Endothelial cell of umbilical vein (primary cell): ENCODE results near the gene ZBTB7C. TPM values are rescaled to one million over a fixed set of nuclear protein-coding genes. Genes with fewer than 3 reads are reported as not detected.

Experiments
- BruUV-seq: library from RNA; stranded (reverse); fragments of 400-500 nt; replicated peaks from 2 replicates; lab custom pipeline; 2021; lab: Mats Ljungman, UMichigan
- CTCF ChIA-PET: fragments of 300-600, 350-600 bp; sonication (Branson Sonifier 250); formaldehyde crosslinking; loops from one replicate; lab custom pipeline; 2021; ENCODE audit warnings: antibody characterized with exemption, inconsistent platforms; lab: Charles Lee
- POLR2A ChIA-PET: fragments of 300-600, 350-600 bp; sonication (Branson Sonifier 250); formaldehyde crosslinking; loops from one replicate; lab custom pipeline; 2021; ENCODE audit warnings: antibody characterized with exemption, inconsistent platforms; lab: Charles Lee
- DNase-seq: peaks from one replicate; pipeline ENCODE4 v3.0.0-alpha.2; 2011; ENCODE audit warnings: low read depth, low spot score
- FAIRE-seq: peaks from 2 replicates; lab custom pipeline; 2011; peaks lifted over from hg19 to GRCh38; lab: Jason Lieb, UNC
- H2AFZ ChIP-seq: 2 replicates; pipeline ENCODE4 v1.6.0; 2012; ENCODE audit warnings: low read depth, low read length, control low read depth, inconsistent platforms
- H3K27ac ChIP-seq: 2 replicates; pipeline ENCODE4 v1.5.1; 2011; ENCODE audit warnings: low read depth, mild to moderate bottlenecking, control low read depth, low read length, moderate library complexity; ENCODE audit not compliant: insufficient read depth
- H3K27me3 ChIP-seq, 2 experiments: 2 replicates each; pipeline versions ENCODE4 v1.6.0 to v1.6.1; 2011; ENCODE audit warnings: low read length in 2 of 2, mixed read lengths in 1 of 2; ENCODE audit not compliant: control insufficient read depth in 2 of 2, insufficient read depth in 2 of 2
- H3K36me3 ChIP-seq, 2 experiments: 2 replicates in 1 of 2; 3 replicates in 1 of 2; pipeline ENCODE4 v1.5.1; 2011; ENCODE audit warnings: low read length in 2 of 2, mild to moderate bottlenecking in 1 of 2, moderate library complexity in 1 of 2; ENCODE audit not compliant: control insufficient read depth in 2 of 2, insufficient read depth in 2 of 2; ENCODE audit errors: extremely low read depth in 1 of 2
- H3K4me1 ChIP-seq: 3 replicates; pipeline ENCODE4 v1.5.1; 2011; ENCODE audit warnings: mild to moderate bottlenecking, low read length; ENCODE audit not compliant: control insufficient read depth, insufficient read depth; ENCODE audit errors: extremely low read depth
- H3K4me2 ChIP-seq: 2 replicates; pipeline ENCODE4 v1.6.1; 2011; ENCODE audit warnings: low read length, control low read depth, mixed read lengths; ENCODE audit not compliant: insufficient read depth
- H3K4me3 ChIP-seq, 3 experiments: fragments of 200-600 bp in 1 of 3; sonication (generic), shearing (Covaris generic) in 1 of 3; replicated peaks in 1 of 3; 2 replicates each; pipeline ENCODE4 v1.5.1; 2011 to 2016; ENCODE audit warnings: control low read depth in 3 of 3, low read length in 3 of 3, mild to moderate bottlenecking in 2 of 3, inconsistent platforms in 1 of 3, low read depth in 1 of 3, moderate library complexity in 1 of 3; ENCODE audit not compliant: insufficient read depth in 1 of 3
- H3K79me2 ChIP-seq: 2 replicates; pipeline ENCODE4 v1.6.0; 2012; ENCODE audit warnings: low read length, inconsistent platforms; ENCODE audit not compliant: control insufficient read depth, insufficient read depth
- H3K9ac ChIP-seq: replicated peaks from 2 replicates; pipeline ENCODE3; 2011; ENCODE audit warnings: low read length, control low read depth; ENCODE audit not compliant: insufficient read depth; ENCODE audit errors: extremely low read depth
- H3K9me1 ChIP-seq: replicated peaks from 3 replicates; pipeline ENCODE4 v1.6.0; 2011; ENCODE audit warnings: mild to moderate bottlenecking, low read length; ENCODE audit not compliant: control insufficient read depth, insufficient read depth; ENCODE audit errors: extremely low read depth
- H3K9me3 ChIP-seq: replicated peaks from 2 replicates; pipeline ENCODE4 v1.5.1; 2012; ENCODE audit warnings: low read length, inconsistent platforms; ENCODE audit not compliant: control insufficient read depth, insufficient read depth
- H4K20me1 ChIP-seq: replicated peaks from 2 replicates; pipeline ENCODE3; 2011; ENCODE audit warnings: mild to moderate bottlenecking, low read length; ENCODE audit not compliant: control insufficient read depth, insufficient read depth; ENCODE audit errors: extremely low read depth
- CTCF ChIP-seq, 2 donors: IDR thresholded peaks; 1 replicate in 1 of 2; 2 replicates in 1 of 2; pipeline ENCODE4 v1.5.1; 2011; ENCODE audit warnings: low read length in 2 of 2, mild to moderate bottlenecking in 2 of 2, moderate library complexity in 2 of 2, control low read depth in 1 of 2, inconsistent platforms in 1 of 2, low read depth in 1 of 2; ENCODE audit not compliant: insufficient read depth in 1 of 2; ENCODE audit errors: extremely low read depth in 1 of 2
- EZH2 ChIP-seq: IDR thresholded peaks from 2 replicates; pipeline ENCODE4 v1.6.1; 2012; ENCODE audit warnings: borderline replicate concordance, low read depth, mild to moderate bottlenecking, moderate library complexity, low read length, inconsistent platforms; ENCODE audit not compliant: severe bottlenecking
- FOS ChIP-seq: IDR thresholded peaks from 2 replicates; pipeline ENCODE4 v1.6.1; 2011; ENCODE audit warnings: mild to moderate bottlenecking, low read length, moderate library complexity, borderline replicate concordance; ENCODE audit not compliant: insufficient read depth
- GATA2 ChIP-seq: IDR thresholded peaks from 2 replicates; pipeline ENCODE4 v1.7.0; 2011; ENCODE audit warnings: low read depth, mild to moderate bottlenecking, moderate library complexity, mixed read lengths, low read length; ENCODE audit not compliant: insufficient read length, insufficient read depth
- JUN ChIP-seq: IDR thresholded peaks from 2 replicates; pipeline ENCODE4 v1.6.1; 2011; ENCODE audit warnings: borderline replicate concordance, low read depth; ENCODE audit not compliant: insufficient read length, insufficient read depth
- MAX ChIP-seq: IDR thresholded peaks from 2 replicates; pipeline ENCODE4 v1.6.1; 2011; ENCODE audit not compliant: insufficient read depth, insufficient read length
- MYC ChIP-seq: IDR thresholded peaks from one replicate; pipeline ENCODE4 v1.6.1; 2011; ENCODE audit warnings: mild to moderate bottlenecking, low read depth, low read length
- POLR2A ChIP-seq: IDR thresholded peaks from 2 replicates; pipeline ENCODE4 v1.6.1; 2012; ENCODE audit warnings: low read depth, mild to moderate bottlenecking, control low read depth, low read length
- POLR2AphosphoS5 ChIP-seq: IDR thresholded peaks from 2 replicates; pipeline ENCODE4 v1.6.1; 2012; ENCODE audit warnings: low read depth, mild to moderate bottlenecking, control low read depth, low read length, moderate library complexity; ENCODE audit not compliant: insufficient read depth
- dilution Hi-C: fragments of 300-500 bp; cut with MboI; formaldehyde crosslinking; loops from one replicate; pipeline ENCODE4 v1.15.0; 2019; ENCODE audit warnings: low sequenced_read_pairs; ENCODE audit not compliant: extremely low pct_ligation_motif_present
- intact Hi-C: fragments of 100-400 bp; cut with micrococcal nuclease; formaldehyde crosslinking; loops from one replicate; pipeline ENCODE4 v1.10.0; 2022
- polyA plus RNA-seq, 4 experiments: library from polyadenylated mRNA; depleted of rRNA in 3 of 4; stranded (reverse) in 3 of 4; unstranded in 1 of 4; fragments of >200 nt; gene quantifications; 2 replicates each; pipeline versions ENCODE4 v1.2.1 to v1.2.3, GENCODE V29; 2011 to 2012; ENCODE audit warnings: missing spikeins in 1 of 4
- total RNA-seq: library from RNA; stranded (reverse); gene quantifications from 2 replicates; pipeline ENCODE4 v1.2.3, GENCODE V29; 2021

ZBTB7C gene
- total and polyA plus RNA-seq, 2 donors (not counting 3 experiments of a cell fraction or from before 2014, with no cell fraction given) = not detected

GRCh38 chr18:48417985-48418384 is 8.8 kb upstream of the ZBTB7C start:
- no TSS peak for BruUV-seq
- peaks cover 8 to 28% of the 10 kb centered on the region in 2 experiments for H3K27me3 ChIP-seq
- no peak overlapping the region for H2AFZ ChIP-seq
- H4K20me1 ChIP-seq = no peaks in the 10 kb centered on the region
- H3K79me2 ChIP-seq = no peaks in the 10 kb centered on the region
- ChIA-PET CTCF (no interaction called here), POLR2A (no interaction called here)
- no peak overlapping the region for H3K4me2 ChIP-seq
- dilution Hi-C loops = no loop called here
- H3K4me1 ChIP-seq = no peaks in the 10 kb centered on the region
- DNase-seq (no peak), FAIRE-seq (no peak)
- TF ChIP-seq CTCF (IDR thresholded peaks at IDR 0.05; ENCODE audit: extremely low read depth in 1 of 2, insufficient read depth in 1 of 2, low read depth in 1 of 2, low read length in 2 of 2) = no peak
- TF ChIP-seq MAX = no peak
- TF ChIP-seq FOS = no peak
- TF ChIP-seq GATA2 = no peak
- TF ChIP-seq POLR2A = no peak
- H3K9ac ChIP-seq = no peak overlapping the region
- no peak overlapping the region for H3K27ac ChIP-seq
- intact Hi-C loops = loop anchor here (10.0 kb wide), 1 partner anchor 253 kb away; no protein-coding TSS in a partner anchor
- no peaks in the 10 kb centered on the region for H3K9me1 ChIP-seq
- no peak overlapping the region for H3K4me3 ChIP-seq
- no peaks in the 10 kb centered on the region for H3K36me3 ChIP-seq
- no peaks in the 10 kb centered on the region for H3K9me3 ChIP-seq

GRCh38 chr18:48413342-48413741 is 4.2 kb upstream of the ZBTB7C start:
- CTCF ChIA-PET = no interaction called here
- Histone ChIP-seq H3K4me3 (no peak overlapping the region), H3K27me3 (peaks cover 18 to 39% of the 10 kb centered on the region in 2 experiments), H2AFZ (no peak overlapping the region), H3K9ac (no peak overlapping the region), H3K27ac (no peak overlapping the region), H3K4me2 (no peak overlapping the region), H3K36me3 (no peaks in the 10 kb centered on the region), H3K9me3 (no peaks in the 10 kb centered on the region), H3K79me2 (no peaks in the 10 kb centered on the region), H3K9me1 (peaks cover 2% of the 10 kb centered on the region), H3K4me1 (peaks cover 4% of the 10 kb centered on the region), H4K20me1 (no peaks in the 10 kb centered on the region)
- dilution Hi-C loops = no loop called here
- intact Hi-C loops = loop anchor here (10.0 kb wide), 1 partner anchor 249 kb away; no protein-coding TSS in a partner anchor
- no peak for DNase-seq
- no TSS peak for BruUV-seq
- no peak for TF ChIP-seq JUN
- no peak for TF ChIP-seq POLR2AphosphoS5
- TF ChIP-seq GATA2 = no peak
- no peak for TF ChIP-seq POLR2A
- no peak for TF ChIP-seq FOS
- no peak for TF ChIP-seq MAX
- TF ChIP-seq MYC = no peak
- no peak for TF ChIP-seq CTCF (IDR thresholded peaks at IDR 0.05; ENCODE audit: extremely low read depth in 1 of 2, insufficient read depth in 1 of 2, low read depth in 1 of 2, low read length in 2 of 2)
- TF ChIP-seq EZH2 = no peak
- no peak for FAIRE-seq
- POLR2A ChIA-PET = no interaction called here
